ENCODE measurements around the gene MROH2B. TPM values are rescaled to one million over a fixed set of nuclear protein-coding genes. Genes with fewer than 3 reads are reported as not detected.

The MROH2B gene
- total and polyA plus RNA-seq, 2 donors (not counting 1 experiment from before 2014, with no cell fraction given) = not detected

DNA sequence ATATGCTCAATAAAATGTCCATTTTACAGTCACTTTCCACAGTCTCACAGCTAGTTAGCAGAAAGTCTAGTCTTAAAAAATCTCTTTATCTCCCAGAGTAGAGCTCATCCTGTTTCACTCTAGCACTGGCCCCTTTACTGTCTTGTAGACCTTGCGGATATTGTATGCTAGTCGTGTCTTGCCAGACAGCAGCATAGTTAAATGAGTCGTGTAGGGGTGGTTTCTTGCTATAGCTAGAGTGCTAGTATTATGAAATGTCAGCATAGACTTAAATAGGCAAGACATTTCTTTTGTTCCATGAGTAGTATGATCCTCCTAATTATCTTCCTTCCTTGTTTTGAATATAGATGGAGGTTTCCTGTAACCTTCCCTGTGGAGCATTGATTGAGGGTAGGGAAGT is 84.5 kb downstream of the MROH2B start:
- H3K9me3 Mint-ChIP-seq (ENCODE audit: insufficient read depth) = peaks cover 6% of the 10 kb centered on the region
- H3K4me3 Mint-ChIP-seq = no peak overlapping the region
- ChIA-PET POLR2A (no interaction called here), CTCF (no interaction called here)
- Histone ChIP-seq H4K20me1 (ENCODE audit: control insufficient read depth, insufficient read depth, low read length, poor library complexity, severe bottlenecking) (no peaks in the 10 kb centered on the region), H2AFZ (ENCODE audit: insufficient read depth, low read depth, low read length, poor library complexity, severe bottlenecking) (no peak overlapping the region), H3K36me3 (replicated peaks in 1 of 2; ENCODE audit: control extremely low read depth in 1 of 2, control insufficient read depth in 1 of 2, extremely low read depth in 1 of 2, insufficient read depth in 2 of 2, low read length in 1 of 2) (no peaks in the 10 kb centered on the region), H3K9me3 (ENCODE audit: control extremely low read depth in 1 of 3, control insufficient read depth in 2 of 3, insufficient read depth in 1 of 3, low read length in 2 of 3) (no peaks in the 10 kb centered on the region), H3K4me2 (replicated peaks; ENCODE audit: low read depth, low read length, poor library complexity, severe bottlenecking) (no peak overlapping the region), H3K9ac (ENCODE audit: low read length) (no peak overlapping the region), H3K27me3 (replicated peaks in 1 of 4; ENCODE audit: control extremely low read depth in 1 of 4, control insufficient read depth in 3 of 4, insufficient read depth in 4 of 4, low read length in 3 of 4) (no peaks in the 10 kb centered on the region), H3K27ac (ENCODE audit: low read length in 2 of 2) (no peak overlapping the region), H3K79me2 (ENCODE audit: control insufficient read depth, insufficient read depth, low read length) (no peaks in the 10 kb centered on the region), H3K4me3 (ENCODE audit: control extremely low read depth in 1 of 5, extremely low read depth in 1 of 5, insufficient read depth in 1 of 5, low read depth in 2 of 5, low read length in 4 of 5) (no peak overlapping the region), H3K4me1 (ENCODE audit: control insufficient read depth in 2 of 2, insufficient read depth in 2 of 2, low read length in 2 of 2) (no peaks in the 10 kb centered on the region)
- DNase-seq (no peak), ATAC-seq (ENCODE audit: low read depth) (no peak)
- H3K27me3 Mint-ChIP-seq = peaks cover 6% of the 10 kb centered on the region
- 93% methylated on average over 3 of the region's 3 CpGs for WGBS (ENCODE audit: insufficient coverage)
- intact Hi-C loops (cut with micrococcal nuclease) = no loop called here
- TF ChIP-seq EZH2 (IDR thresholded peaks at IDR 0.05; ENCODE audit: borderline replicate concordance, insufficient read depth, low read depth, low read length, poor library complexity, severe bottlenecking) = no peak
- TF ChIP-seq, protein P1, sequence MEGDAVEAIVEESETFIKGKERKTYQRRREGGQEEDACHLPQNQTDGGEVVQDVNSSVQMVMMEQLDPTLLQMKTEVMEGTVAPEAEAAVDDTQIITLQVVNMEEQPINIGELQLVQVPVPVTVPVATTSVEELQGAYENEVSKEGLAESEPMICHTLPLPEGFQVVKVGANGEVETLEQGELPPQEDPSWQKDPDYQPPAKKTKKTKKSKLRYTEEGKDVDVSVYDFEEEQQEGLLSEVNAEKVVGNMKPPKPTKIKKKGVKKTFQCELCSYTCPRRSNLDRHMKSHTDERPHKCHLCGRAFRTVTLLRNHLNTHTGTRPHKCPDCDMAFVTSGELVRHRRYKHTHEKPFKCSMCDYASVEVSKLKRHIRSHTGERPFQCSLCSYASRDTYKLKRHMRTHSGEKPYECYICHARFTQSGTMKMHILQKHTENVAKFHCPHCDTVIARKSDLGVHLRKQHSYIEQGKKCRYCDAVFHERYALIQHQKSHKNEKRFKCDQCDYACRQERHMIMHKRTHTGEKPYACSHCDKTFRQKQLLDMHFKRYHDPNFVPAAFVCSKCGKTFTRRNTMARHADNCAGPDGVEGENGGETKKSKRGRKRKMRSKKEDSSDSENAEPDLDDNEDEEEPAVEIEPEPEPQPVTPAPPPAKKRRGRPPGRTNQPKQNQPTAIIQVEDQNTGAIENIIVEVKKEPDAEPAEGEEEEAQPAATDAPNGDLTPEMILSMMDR (IDR thresholded peaks at IDR 0.05) = no peak
- no peak overlapping the region for H3K27ac Mint-ChIP-seq
- H3K4me1 Mint-ChIP-seq = no peaks in the 10 kb centered on the region

- H3K79me2 ChIP-seq (ENCODE audit: control insufficient read depth, insufficient read depth, low read length) = no peaks in the 10 kb centered on the region
- H3K9me3 Mint-ChIP-seq (ENCODE audit: insufficient read depth) = peaks cover 6% of the 10 kb centered on the region
- ChIA-PET CTCF (no interaction called here), POLR2A (no interaction called here)
- H3K4me1 Mint-ChIP-seq = no peaks in the 10 kb centered on the region
- H3K4me1 ChIP-seq (ENCODE audit: control insufficient read depth in 2 of 2, insufficient read depth in 2 of 2, low read length in 2 of 2) = no peaks in the 10 kb centered on the region
- no peak overlapping the region for H3K4me2 ChIP-seq (replicated peaks; ENCODE audit: low read depth, low read length, poor library complexity, severe bottlenecking)
- no peak for DNase-seq
- no peaks in the 10 kb centered on the region for H3K36me3 ChIP-seq (replicated peaks in 1 of 2; ENCODE audit: control extremely low read depth in 1 of 2, control insufficient read depth in 1 of 2, extremely low read depth in 1 of 2, insufficient read depth in 2 of 2, low read length in 1 of 2)
- H4K20me1 ChIP-seq (ENCODE audit: control insufficient read depth, insufficient read depth, low read length, poor library complexity, severe bottlenecking) = no peaks in the 10 kb centered on the region
- TF ChIP-seq, protein P1 (IDR thresholded peaks at IDR 0.05) = no peak
- no peak for TF ChIP-seq EZH2 (IDR thresholded peaks at IDR 0.05; ENCODE audit: borderline replicate concordance, insufficient read depth, low read depth, low read length, poor library complexity, severe bottlenecking)
- H3K27me3 Mint-ChIP-seq = peaks cover 7% of the 10 kb centered on the region
- no peak overlapping the region for H3K4me3 Mint-ChIP-seq
- no peaks in the 10 kb centered on the region for H3K27me3 ChIP-seq (replicated peaks in 1 of 4; ENCODE audit: control extremely low read depth in 1 of 4, control insufficient read depth in 3 of 4, insufficient read depth in 4 of 4, low read length in 3 of 4)
- H3K27ac Mint-ChIP-seq = no peak overlapping the region
- H3K27ac ChIP-seq (ENCODE audit: low read length in 2 of 2) = no peak overlapping the region
- H2AFZ ChIP-seq (ENCODE audit: insufficient read depth, low read depth, low read length, poor library complexity, severe bottlenecking) = no peak overlapping the region
- H3K9ac ChIP-seq (ENCODE audit: low read length) = no peak overlapping the region
- 58% methylated on average over 3 of the region's 4 CpGs for WGBS (ENCODE audit: insufficient coverage)
- intact Hi-C loops (cut with micrococcal nuclease) = no loop called here
- no peak for ATAC-seq (ENCODE audit: low read depth)
- no peak overlapping the region for H3K4me3 ChIP-seq (ENCODE audit: control extremely low read depth in 1 of 5, extremely low read depth in 1 of 5, insufficient read depth in 1 of 5, low read depth in 2 of 5, low read length in 4 of 5)
- no peaks in the 10 kb centered on the region for H3K9me3 ChIP-seq (ENCODE audit: control extremely low read depth in 1 of 3, control insufficient read depth in 2 of 3, insufficient read depth in 1 of 3, low read length in 2 of 3)
These were observed 85.6 kb downstream of the MROH2B start for GRCh38 chr5:40985501-40985900.
